HS-5 (cell line): ENCODE measurements around the gene S100A16.

Experiments
- DNase-seq: peaks from one replicate; pipeline ENCODE4 v3.0.0-alpha.2; 2012; ENCODE audit warnings: low read depth

S100A16 gene

DNA sequence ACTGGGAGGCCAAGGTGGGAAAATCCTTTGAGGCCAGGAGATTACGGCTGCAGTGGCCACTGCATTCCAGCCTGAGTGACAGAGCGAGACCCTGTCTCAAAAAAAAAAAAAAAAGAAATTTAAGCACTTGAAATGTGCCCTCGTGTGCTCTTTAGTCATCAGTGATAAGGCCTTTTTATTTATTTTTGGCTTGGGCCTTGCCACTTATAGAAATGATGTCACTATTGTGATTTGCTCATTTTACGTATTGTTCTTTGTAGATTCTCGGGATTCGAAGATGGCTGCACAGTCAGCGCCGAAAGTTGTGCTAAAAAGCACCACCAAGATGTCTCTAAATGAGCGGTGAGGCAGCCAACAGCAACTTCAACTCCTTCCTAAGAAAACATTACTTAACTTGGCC is 23.4 kb upstream of the S100A16 start:
- DNase-seq = no peak

DNA sequence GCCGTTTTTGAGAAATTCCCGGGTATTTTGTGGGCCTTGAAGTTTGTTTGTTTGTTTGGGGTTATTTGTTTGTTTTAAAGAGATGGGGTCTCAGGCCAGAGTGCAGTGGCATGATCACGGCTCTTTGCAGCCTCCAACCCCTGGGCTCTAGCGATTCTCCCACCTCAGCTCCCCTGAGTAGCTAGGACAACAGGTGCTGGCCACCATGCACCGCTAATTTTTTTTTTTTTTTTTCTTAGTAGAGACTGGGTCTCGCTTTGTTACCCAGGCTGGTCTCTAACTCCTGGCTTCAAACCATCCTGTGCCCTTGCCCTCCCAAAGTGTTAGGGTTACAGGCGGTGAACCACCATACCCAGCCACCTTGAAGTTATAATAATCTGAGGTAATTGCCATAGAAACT is 22.9 kb upstream of the S100A16 start:
- DNase-seq = no peak

DNA sequence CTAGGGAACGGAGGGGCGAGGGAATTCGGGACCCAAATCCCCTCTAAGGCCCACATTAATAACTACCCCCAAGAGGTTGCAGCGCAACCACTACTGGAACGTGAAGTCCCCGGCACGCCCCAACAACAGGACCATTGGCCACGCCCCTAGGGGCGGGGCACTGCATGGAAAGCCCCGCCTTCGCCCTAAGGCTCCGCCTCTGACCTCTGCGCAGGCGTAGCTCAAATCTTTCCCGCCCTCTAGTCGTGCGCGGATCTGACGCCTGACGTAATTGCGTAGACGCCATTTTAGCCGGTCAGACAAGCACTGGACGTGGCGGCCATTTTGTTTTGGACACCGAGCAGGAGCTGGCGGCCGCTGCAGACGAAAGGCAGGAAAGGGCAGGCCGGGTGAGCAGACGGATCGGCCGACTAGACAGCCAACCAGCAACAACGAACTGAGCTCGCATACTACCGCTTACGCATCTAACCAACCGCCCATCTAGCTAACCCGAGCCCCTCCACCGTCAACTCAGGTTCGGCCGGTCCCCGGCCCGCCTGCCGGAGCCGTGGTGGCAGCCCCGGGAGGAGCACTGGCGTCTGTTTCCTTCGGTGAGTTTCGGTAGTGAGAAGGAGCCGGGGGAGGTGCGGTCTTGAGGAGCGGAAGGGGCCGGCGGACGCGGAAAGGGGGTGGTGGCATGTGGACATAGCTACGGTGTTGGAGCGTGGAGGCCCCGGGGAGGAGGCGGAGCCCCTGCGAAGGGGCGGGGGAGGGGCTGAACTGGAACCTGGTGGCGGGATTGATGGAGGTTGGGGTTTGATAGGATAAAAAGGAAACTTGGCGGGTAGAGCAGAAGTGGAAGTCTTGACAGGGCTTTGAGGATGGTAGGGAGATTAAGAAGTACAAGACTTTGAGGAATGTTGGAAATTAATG is 21.1 kb upstream of the S100A16 start, which contains the start of gene CHTOP:
CHTOP (plus strand) TSS at position 313 of the 912 bp plus-strand sequence. CDS start 2,523 bp downstream, outside the sequence.
- DNase-seq = peak; percentile 97

DNA sequence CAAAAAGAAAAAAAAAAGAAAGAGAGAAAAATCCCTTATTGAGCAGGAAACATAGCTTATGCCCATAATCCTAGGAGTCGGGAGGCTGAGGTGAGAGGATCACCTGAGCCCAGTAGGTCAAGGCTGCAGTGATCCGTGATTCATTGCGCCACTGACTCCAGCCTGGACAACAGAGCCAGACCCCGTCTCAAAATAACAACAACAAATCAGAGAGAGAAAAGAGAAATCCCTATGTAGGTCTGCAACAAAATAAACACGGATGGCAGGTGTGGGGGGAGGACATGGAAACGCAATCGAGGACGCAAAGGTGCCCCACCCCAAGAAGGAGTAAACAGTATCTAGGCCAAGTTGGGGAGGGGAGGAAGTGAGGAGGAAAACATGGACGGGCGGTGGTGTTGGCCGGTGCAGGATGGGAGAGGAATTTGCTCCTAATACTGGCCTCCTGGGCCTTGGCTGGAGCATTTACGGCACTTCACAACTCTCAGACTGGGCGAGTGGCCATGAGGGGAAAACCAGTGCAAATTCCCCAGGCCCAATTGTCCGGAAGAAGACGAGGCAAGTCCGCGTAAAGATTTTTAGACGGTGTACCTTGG is 20.3 kb upstream of the S100A16 start:
- DNase-seq = no peak

DNA sequence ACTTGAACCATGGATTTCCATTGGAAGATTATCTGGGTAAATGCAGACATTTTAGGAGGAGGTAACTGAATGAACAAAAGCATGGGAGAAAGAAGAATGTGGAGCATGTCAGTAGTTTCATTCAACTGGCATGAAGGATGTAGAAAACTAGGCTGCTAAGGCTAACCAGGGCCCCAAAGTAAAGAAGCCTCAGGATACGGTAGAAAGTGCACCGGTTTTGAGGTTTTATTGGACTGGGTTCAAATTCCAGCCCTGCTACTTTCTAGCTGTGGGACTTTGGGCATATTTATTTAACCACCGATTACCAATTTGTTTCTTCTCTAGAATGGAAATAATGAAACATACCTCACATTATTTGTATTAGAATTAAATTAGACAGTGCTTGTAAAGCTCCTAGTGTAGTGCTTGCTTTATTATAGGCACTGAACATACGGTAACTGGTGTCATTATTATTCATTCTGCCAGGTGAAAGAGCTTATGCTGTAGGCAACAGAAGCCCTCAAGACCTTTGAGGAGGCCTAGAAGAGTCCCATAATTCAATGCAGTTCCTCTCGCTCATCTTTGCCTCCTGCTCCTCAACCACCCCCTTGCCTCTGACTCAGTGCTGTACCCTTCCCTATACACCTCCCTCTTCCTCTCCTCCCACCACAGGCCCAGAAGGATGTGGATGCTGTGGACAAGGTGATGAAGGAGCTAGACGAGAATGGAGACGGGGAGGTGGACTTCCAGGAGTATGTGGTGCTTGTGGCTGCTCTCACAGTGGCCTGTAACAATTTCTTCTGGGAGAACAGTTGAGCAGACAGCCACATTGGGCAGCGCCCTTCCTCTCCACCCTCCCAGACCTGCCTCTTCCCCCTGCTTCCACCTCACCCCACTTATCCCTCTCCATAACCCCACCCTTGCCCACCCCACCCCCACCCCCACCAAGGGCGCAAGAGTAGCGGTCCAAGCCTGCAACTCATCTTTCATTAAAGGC is 18.4 kb upstream of the S100A16 start:
- no peak for DNase-seq

DNA sequence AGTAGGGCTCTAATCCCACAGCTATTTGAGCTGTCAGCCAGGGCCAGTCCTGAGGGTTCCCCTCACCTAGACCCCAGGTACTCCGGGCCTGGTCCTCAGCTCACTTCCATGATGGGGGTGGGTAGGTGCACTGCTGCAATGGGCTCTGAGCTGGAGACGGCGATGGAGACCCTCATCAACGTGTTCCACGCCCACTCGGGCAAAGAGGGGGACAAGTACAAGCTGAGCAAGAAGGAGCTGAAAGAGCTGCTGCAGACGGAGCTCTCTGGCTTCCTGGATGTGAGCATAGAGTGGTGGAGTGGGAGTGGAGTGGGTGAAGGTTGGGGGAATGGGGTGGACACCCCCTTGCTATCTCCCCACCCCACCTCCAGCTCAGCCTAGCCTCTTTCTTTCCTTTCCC is 17.4 kb upstream of the S100A16 start:
- no peak for DNase-seq

DNA sequence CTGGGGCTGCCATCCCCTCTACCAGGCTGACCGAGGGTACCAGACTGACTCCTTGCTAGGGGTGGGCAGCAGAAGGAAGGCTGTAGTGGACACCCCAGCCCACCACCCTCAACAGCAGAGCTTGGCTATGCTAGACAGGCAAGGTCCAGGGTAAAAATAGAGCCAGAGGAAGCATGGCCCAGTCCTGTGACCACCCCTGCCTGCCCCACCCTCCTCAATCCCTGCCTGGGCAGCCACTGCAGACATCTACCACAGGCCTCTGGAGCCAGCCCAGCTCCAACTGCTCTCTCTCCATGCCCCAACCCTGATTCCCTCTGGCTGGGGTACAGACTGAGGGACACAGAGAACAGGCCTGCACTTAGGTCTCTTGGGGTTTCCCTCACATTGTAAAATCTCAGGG is 17.0 kb upstream of the S100A16 start:
- no peak for DNase-seq

DNA sequence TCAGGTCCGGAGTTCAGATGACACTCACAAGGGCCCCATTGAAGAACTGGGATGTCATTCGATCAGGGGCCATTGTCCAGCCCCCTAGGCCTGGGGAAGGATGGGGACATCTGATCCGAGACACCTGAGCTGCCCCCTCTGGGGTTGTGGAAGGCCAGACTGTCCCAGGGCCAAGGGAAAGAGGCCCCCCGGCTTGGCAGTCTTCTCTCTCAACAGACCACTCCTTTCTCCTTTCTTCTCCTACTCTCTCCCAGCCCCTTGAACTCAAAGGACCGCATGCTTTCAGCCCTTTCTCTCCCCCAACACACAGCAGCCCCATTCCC is 16.4 kb upstream of the S100A16 start:
- DNase-seq = no peak

DNA sequence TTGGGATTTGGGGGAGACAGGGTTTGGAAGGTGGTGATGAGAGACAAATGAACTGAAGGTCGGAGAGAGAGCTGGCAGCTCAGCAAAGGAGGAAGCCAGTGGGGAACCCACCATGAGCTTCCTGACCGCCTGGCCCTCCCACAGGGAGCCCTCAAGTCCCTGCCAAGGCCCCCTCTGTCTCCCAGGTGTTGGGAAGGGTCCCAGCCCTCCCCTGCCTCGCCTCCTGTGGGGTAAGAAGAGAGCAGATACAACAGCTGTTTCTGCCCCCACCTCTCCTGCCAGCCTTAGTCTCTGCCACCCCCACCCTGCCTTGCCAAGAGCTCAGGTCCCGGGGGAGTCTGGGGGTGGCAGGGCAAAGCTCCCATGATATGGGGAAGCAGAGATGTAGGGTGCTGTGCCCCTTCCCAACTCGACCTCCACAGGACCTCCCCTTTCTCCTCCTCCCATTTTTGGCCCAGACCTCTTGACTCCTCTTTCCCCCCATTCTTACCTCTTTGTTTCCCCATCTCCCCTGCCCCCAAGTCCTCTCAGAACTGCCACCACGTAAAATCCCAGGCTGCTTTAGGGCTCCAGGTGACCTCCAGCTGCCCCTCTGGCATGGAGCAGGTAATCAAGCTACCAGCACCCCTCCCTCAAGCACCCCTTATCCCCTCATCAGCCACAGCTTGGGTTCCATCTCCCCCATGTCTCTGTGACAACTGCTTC is 15.9 kb upstream of the S100A16 start:
- DNase-seq = no peak

DNA sequence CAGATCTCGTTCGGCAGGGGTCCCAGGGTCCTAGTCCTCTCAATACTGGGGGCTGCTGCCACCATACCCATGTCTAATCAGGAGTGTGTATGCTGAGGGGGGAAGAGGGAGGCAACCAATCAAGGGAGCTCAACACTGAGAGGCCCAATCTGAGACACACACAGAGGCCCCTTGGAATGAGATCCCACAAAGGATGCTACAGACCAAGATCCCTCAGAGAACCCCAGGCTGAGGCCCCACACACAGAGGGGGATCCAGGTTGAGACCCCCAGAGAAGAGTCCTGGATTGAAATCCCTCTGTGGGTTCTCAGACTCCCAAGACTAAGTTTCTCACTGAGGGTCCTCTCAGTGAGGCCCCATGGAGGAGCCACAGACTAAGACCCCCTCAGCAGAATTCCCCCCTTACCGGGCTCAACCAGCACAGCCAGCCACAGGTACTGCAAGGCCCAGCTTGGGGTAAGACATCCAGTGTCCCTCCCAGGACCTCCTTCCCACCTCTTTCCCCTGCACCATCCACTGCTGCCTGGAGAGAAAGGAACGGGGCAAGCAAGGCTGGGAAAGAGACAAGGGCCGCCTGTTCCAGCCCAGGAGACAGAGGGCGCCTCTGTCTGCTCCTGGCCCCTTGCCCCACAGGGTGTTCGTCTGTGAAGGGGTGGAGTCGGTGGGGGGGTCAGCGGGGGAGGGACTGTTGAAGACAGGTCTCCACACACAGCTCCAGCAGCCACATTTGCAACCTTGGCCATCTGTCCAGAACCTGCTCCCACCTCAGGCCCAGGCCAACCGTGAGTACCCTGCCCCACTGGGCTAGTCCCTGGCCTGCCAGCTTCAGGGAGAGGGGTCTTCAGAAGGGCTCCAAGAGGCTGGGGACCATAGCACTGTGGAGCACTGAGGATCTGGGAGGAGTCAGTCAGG is 15.0 kb upstream of the S100A16 start, which contains the start of gene S100A1:
S100A1 (plus strand) TSS at position 720 of the 912 bp plus-strand sequence. CDS start 2,088 bp downstream, outside the sequence.
- no peak for DNase-seq

DNA sequence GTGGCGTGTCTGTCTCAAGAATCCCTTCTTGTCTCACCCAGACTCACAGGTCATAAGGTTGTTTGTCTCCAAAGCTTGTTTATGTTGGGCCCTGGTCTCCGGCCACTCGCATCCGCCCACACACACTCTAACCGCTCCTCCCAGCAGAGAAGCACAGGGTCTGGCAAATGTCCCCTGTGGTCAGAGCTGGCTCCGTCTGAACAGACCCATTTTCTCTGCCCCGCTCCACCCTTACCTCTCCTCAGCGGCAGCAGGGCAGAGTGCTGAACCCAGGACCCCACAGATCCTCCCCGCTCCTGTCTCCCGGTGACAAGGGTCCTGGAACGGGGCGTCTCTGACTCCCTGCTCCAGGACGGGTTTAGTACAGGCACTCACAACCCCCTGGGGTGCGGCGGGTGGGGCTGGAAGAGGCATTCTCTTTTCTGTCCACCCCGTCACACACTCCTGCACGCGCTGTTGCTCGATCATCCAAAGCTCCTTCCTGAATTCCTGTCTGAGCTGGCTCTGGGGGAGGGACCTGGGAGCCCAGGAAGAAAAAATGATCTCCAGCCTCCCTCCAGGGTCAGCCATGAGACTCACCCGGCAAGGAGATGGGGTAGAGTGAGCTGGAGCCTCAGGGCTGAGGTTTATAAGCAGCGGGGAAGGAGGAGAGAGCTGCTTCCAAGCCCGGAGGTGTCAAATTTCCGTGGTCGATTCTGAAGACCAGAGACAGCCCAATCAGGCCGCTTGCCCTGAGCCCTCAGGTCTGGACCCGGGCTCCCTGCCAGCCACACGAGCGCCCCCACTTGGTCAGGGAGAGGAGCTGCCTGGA is 14.2 kb upstream of the S100A16 start, which contains the start of gene S100A13:
S100A13 (minus strand) TSS at position 602 of the 811 bp plus-strand sequence. CDS start 1,033 bp downstream, outside the sequence.
- peak; percentile 77 for DNase-seq

DNA sequence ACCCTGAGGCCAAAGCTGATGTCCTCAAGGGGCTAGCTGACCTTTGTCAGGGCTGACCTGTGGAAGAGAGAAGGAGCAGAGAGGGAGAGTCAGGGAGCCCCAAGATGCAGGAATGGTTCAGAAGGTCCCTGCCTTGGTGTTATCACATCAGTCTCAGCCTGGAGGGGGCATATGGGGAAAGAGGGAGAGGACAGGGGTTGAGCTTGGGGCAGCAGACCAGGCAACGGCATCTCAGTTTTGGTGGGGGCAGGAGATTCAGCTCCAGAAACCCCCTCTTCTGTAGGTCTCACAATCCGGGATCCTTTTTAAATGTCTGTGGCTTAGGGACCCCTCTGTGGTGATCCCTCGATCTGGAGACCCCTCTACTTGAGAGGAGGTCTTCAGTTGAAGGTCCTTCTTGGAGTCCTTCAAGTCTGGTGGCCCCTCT is 13.6 kb upstream of the S100A16 start:
- DNase-seq = no peak

DNA sequence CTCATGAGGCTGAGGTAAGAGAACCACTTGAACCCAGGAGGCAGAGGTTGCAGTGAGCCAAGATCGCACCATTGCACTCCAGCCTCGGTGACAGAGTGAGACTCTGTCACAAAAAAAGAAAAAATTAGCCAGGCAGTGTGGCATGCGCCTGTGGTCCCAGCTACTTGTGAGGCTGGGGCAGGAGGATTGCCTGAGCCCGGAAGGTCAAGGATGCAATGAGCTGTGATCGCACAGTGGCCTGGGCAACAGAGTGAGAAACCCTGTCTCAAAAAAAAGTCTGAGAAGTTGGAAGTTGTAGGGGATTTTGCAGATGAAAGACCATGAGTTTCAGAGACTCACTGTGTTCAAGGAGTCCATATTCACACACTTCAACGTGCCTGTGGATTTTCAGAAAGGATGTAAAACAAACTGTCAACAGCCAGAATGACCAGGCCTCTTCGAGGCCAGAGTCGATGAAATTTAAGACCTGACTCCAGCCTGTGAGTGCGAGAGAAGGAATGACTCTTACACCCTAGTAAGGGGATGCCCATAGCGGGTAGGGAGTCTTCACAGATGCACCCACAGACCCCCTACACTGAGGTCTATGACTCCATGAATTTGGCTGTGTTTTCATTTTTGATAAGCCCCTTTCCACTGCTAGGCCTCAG is 12.2 kb upstream of the S100A16 start:
- no peak for DNase-seq

DNA sequence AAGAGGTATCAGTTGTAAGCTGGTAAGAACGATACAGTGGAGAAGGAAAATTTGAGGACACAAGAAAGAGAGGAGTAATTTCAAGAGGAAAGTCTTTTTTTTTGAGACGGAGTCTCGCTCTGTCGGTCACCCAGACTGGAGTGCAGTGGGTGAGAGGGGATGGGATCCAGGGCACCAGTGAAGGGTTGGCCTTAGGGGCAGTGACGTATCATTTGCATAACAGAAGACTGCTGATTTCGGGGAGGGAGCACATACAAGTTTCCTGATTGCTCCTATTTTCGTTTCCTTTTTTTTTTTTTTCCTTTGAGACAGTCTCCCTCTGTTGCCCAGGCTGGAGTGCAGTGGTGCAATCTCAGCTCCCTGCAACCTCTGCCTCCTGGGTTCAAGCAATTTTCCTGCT is 10.2 kb upstream of the S100A16 start:
- no peak for DNase-seq

DNA sequence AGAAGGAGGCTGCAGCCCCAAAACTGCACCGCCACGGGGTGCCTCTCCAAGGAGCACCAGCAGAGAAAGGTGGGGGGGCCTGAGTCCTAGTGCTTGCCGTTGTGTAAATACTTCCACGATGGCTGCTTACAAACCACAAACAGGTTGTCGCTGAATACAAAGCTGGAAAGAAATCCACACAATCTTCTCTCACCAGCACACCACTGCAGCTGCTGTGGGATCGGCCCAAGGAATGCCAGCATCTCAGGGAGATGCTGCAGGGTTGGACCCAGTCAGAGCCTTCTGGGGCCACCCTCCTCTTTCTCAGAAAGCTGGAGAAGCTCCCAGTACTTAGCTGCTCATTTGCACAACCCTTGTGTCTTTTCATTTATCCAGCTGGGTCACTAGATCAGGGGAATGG is 6.2 kb upstream of the S100A16 start:
- no peak for DNase-seq

DNA sequence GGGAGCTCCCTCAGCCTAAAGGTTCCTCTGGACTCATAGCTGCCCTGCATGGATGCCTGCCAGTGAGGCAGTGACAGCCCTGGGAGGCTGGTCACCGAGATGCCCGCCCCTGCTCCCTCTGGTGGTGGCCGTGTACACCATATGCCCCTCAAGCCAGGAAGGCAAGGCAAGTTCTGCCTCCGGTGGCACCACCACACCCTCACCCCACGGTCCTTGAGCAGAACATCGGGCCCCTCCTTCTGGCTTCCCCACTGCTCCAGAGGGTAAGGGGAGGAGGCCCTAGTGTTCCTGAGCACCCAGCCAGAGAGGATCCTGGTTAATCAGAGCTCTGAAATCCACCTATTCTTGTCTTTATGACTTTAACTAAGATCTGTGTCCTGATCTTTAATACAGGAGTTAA is 4.7 kb upstream of the S100A16 start:
- no peak for DNase-seq

DNA sequence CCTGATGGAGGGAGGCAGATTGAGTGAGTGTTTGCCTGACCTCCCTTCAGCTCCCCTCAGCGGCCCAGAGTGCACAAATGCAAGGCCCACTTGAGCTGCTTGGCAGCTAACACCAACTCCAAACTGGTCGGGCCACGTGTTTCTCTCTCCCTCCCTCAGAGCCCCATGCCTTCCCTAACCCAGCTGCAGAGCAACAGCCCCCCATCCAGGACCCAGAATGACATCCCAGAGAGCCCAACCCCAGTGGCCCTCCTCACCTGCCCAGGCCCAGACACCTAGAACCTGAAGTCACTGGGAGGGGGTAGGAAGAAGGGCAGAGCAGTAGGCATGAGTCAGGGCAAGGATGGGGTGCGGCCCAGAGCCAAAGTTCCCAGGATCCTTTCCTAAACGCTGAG is 4.0 kb upstream of the S100A16 start:
- DNase-seq = no peak

DNA sequence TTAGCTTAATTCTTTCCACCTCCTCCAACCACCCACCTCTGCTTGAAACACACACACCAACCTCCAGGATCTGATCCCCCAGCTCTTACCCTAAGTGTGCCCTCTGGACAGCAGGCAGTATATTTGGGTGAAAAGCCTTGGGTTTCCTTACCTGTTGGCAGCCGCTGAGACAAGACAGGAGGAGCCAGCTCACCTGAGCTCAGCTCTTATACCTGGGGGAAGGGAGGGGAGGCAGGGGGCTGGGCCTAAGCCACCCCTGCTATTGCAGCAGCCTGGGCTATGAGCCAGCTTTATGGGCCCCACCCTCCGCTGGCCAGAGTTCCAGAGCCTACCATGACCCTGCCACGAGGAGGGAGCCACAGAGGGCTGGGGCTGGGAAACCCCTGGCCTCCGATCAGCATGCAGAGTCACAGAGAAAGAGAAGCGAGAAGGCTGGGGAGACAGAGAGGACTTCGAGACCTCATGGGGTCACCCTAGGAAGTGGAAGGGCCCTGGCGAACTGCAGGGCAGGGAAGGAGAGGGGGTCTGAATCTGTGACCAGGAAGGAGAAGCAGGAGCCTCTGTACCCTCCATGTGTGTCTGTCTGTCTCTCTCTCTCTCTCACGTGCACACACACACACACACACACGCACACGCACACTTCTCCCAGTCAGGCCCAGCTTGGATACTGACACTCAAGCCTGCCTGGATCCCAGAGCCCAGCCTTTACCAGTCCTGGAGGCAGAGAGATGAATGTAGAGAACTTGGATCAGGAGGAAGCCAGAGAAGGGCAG is 3.4 kb upstream of the S100A16 start, which contains the start of gene S100A14:
S100A14 (minus strand) TSS at position 182 of the 773 bp plus-strand sequence. CDS start 467 bp downstream, outside the sequence.
- no peak for DNase-seq
